Forelimb muscle (tissue), 1 donor: Measurements from ENCODE around the gene OPN4. TPM values are rescaled to one million over a fixed set of nuclear protein-coding genes. Genes with fewer than 3 reads are reported as not detected.

ENCODE experiments used
- DNase-seq: peaks from one replicate; pipeline ENCODE4 v3.0.0-alpha.2; 2013; ENCODE audit warnings: low read depth
- polyA plus RNA-seq: library from polyadenylated mRNA; unstranded; fragments of 120-200 nt; gene quantifications from one replicate; pipeline ENCODE4 v1.2.1, GENCODE V29; 2013; ENCODE audit not compliant: insufficient read length

The OPN4 gene
- polyA plus RNA-seq, 1 donor, result 1.9 TPM

GRCh38 chr10:86699991-86700840 lies 45.9 kb downstream of the OPN4 start:
- no peak for DNase-seq

GRCh38 chr10:86700851-86701617 lies 46.7 kb downstream of the OPN4 start:
- DNase-seq, result no peak

GRCh38 chr10:86703176-86703575 lies 48.8 kb downstream of the OPN4 start:
- DNase-seq, result no peak

DNA sequence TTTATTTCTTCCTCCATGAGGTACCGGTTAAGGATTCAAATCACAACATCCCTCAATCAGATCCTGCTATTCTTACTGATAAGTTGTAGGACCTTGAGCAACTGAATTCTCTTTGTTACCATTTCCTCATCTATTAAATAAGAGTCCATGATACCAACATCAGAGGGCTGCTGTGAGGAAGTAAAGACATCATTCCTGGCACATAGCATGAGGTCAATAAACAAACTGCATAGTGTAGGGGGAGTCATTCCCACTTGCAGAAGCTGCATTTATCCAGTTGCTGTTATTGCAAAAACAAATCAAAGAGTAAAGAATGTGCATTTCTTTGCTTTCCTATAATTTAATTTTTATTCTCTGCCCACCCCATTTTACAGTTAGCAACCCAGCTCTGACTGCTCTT lies 50.8 kb downstream of the OPN4 start:
- no peak for DNase-seq

GRCh38 chr10:86705905-86706304 lies 51.6 kb downstream of the OPN4 start:
- DNase-seq, result no peak

DNA sequence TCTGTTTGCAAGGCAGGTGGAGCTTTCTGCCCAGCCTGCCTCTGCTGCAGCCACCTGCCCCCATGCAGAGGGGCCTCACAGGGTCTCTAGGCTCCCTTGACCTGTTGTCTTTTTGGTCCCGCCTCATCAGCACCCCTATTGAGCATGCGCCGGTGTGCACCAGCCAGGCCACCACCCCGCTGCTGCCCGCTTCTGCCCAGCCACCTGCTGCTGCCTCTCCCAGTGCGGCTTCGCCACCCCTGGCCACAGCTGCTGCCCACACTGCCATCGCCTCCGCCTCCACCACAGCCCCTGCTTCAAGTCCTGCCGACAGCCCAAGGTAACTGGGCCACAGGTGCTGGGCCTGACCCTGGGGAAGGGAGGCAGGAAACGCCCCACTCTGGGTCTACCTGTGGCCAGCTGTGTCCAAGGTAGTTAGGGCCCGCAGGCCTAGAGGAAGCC lies 52.1 kb downstream of the OPN4 start:
- DNase-seq, result no peak

DNA sequence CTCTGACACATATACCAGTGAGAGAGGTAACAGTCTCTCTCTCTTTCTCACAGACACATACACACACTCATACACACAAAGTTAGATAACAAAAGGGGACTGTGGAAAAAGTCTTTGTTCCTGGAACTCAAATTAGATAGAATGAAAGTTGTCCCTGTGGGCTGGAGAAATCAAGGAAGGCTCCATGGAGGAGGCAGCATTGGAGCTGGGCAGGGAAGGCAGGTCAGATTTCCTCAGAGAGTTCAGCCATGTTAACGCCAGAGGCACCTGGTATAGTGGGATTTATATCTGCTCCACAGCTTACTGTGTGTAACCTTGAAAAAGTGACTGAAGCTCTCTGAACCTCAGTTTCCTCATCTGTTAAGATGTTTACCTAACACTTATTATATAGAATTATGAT lies 52.6 kb downstream of the OPN4 start:
- DNase-seq, result no peak

DNA sequence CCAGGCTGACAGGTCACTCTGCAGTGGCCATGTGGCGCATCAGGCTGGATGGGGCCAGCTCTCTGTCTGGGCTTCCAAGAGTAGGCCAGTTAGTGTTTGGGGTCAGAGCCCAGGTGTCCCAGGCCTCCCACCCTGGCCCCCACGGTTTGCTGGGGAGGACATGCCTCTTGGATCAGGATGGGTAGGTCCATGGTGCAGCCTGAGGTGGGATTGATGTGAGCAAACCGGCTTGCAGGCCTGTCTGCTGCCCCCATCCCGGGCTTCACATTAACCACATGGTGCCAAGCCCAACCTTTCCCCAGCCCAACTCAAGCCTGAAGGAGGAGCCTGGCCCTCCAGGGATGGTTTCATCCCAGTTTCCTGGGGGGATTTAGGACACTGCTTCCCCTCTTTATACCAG lies 53.2 kb downstream of the OPN4 start:
- DNase-seq, result no peak

DNA sequence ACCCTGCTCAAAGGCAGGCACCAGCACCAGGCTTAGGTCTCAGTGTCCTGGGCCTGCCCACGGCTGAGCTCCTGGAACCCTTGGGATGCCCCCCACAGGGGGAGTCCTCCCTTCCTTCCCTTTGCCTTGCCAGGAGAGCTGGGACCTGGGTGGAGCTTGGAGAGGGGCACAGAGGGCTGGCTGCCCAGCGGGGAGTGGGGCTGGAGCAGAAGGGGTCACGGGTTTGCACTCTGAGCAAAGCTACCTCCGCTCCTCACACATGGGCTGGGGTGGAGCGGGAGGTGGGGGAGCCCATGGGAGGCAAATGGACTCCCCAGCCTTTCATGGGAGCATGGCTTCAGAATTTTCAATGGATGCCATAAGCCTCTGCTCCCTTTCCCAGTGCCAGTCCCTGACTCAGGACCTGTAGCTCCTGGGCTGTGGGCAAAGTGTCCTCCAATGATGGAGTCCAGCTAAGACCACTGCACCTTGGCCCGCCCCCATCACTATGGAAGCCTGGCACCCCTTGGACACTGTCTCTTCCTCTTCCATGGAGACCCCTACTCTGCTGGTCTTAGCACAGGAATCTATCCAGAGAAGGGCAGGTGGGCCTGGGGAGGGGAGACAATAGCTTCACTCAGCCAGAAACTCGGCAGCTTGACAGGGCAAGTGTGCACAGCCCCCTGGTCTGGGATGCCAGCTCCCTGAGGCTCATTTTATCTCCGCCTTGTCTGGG lies 53.9 kb downstream of the OPN4 start:
- DNase-seq, result no peak

GRCh38 chr10:86708783-86709380 lies 54.5 kb downstream of the OPN4 start:
- no peak for DNase-seq

GRCh38 chr10:86709396-86710185 lies 55.2 kb downstream of the OPN4 start:
- DNase-seq, result no peak

- peak; percentile 71 for DNase-seq
These were observed 56.7 kb downstream of the OPN4 start for GRCh38 chr10:86710987-86711512.

DNA sequence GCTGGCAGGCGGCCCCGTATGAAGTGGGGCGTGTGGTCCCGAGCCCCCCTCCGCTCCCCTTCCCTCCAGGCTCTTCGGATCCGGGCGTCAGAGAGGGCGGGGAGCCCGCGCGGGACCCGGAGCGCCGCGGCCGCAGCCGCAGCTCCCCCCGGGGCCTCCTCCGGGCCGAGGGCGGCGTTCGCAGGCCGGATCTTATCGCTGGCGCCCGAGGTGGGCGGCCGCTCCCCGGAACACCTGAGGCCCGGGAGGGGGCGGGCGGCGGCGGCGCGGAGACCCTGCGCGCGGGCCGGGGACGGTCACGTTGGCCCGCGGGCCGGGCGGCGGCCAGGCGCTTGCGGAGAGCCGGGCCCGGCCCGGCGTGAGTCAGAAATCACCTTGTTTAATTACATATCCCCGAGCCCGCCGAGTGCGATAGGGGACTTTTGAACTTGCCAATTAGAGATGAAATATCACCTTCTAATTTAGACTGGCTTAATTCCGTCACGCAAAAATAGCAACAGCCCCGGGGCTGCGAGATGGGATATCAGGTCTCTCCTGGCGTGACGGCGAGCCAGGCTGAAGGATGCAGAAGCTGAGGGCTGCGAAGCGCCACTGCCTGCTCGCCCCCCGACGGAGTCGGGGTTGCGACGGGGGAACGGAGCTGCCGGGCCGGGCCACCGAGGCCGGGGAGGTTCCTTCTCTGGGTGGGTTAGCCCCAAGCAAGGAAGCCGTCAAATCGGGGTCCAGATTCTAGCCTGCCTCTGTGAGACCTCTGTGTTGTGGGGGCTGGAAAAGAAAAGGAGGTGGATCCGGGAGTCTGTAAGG lies 57.4 kb downstream of the OPN4 start:
- no peak for DNase-seq

DNA sequence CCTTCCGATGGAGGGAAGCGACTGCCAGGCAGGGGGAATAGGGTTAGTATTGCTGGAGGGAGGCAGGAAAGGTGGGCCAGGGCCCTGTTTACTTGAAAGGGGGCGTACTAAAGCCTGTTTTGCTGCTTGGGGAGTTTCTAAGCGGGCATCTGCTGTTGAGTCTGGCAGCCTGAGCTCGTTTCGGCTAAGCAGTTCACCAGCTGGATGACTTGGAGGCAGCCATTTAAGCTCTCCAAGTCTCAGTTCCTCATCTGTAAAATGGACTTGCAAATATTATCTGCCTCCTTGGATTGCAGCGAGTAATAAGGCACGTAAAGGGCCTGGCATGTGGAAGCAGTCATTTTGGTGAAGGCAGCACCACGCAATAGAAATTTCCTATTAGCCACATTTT lies 58.0 kb downstream of the OPN4 start:
- DNase-seq, result no peak

GRCh38 chr10:86715156-86715795 lies 60.9 kb downstream of the OPN4 start:
- DNase-seq, result no peak

DNA sequence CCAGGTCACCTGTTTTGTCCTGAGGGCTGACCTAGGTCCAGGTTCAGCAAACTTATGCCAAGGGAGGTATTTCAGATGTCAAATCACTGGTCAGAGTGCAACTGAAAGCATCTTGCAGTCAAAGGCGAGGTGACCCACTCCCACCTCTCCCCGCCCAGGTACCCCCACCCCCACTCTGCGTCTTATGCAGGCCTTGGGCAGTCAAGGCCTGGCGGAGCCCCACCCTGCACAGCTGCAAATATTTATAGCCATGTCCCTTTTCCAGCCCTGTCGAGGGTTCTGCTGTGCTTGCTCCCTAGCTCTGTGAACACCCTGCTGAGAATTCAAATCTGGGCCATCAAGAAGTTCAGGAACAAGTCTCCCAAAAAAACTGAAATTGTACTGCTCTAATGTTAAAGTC lies 61.5 kb downstream of the OPN4 start:
- DNase-seq, result no peak
